GM12878 (cell line): ENCODE measurements around the gene EFNA2. TPM values are rescaled to one million over a fixed set of nuclear protein-coding genes. Genes with fewer than 3 reads are reported as not detected.

Source experiments
- ATAC-seq: fragments of 200-7000 bp; cut with Tn5 transposase; 3 replicates; pipeline ENCODE4 v1.9.1; 2020; ENCODE audit warnings: mild to moderate bottlenecking, moderate library complexity
- BruUV-seq: library from RNA; stranded (reverse); fragments of 400-500 nt; replicated peaks from 2 replicates; lab custom pipeline; 2021; lab: Mats Ljungman, UMichigan
- CTCF ChIA-PET: fragments of 300-600 bp; sonication (Branson Sonifier 250); formaldehyde crosslinking; extraction: SDS; loops from one replicate; lab custom pipeline; 2021; ENCODE audit warnings: inconsistent platforms; lab: Yijun Ruan, JAX
- POLR2A ChIA-PET: fragments of 350-600 bp; formaldehyde crosslinking; extraction: SDS; loops from one replicate; lab custom pipeline; 2021; ENCODE audit warnings: inconsistent platforms; lab: Charles Lee
- RAD21 ChIA-PET: fragments of 300-600 bp; sonication (Branson Sonifier 250); formaldehyde crosslinking; loops from one replicate; lab custom pipeline; 2023; ENCODE audit warnings: antibody characterized with exemption; ENCODE audit not compliant: unreplicated experiment; lab: Charles Lee
- SMC1A ChIA-PET: fragments of 300-600 bp; sonication (Branson Sonifier 250); formaldehyde crosslinking; loops from one replicate; lab custom pipeline; 2023; ENCODE audit not compliant: unreplicated experiment, uncharacterized antibody; lab: Charles Lee
- DNase-seq: peaks from one replicate; pipeline ENCODE4 v3.0.0-alpha.2; 2011; ENCODE audit warnings: low read depth, low spot score
- FAIRE-seq: peaks from 3 replicates; lab custom pipeline; 2011; peaks lifted over from hg19 to GRCh38; lab: Jason Lieb, UNC
- H2AFZ ChIP-seq: 2 replicates; pipeline ENCODE4 v1.6.0; 2011; ENCODE audit warnings: low read depth, low read length, control low read depth; ENCODE audit not compliant: control insufficient read depth
- H3K27ac ChIP-seq: 2 replicates; pipeline ENCODE4 v1.5.1; 2011; ENCODE audit warnings: control low read depth; ENCODE audit not compliant: control insufficient read depth, insufficient read depth
- H3K27me3 ChIP-seq, 2 experiments: replicated peaks in 1 of 2; 2 replicates each; pipeline versions ENCODE4 v1.6.0 to v1.6.1; 2011; ENCODE audit warnings: low read length in 1 of 2; ENCODE audit not compliant: control insufficient read depth in 2 of 2, insufficient read depth in 2 of 2
- H3K36me3 ChIP-seq, 2 experiments: 2 replicates each; pipeline ENCODE4 v1.5.1; 2011; ENCODE audit warnings: low read length in 1 of 2; ENCODE audit not compliant: control insufficient read depth in 2 of 2, insufficient read depth in 2 of 2
- H3K4me1 ChIP-seq: 2 replicates; pipeline ENCODE4 v1.6.1; 2011; ENCODE audit warnings: mild to moderate bottlenecking, low read length, moderate library complexity, mixed read lengths; ENCODE audit not compliant: control insufficient read depth, insufficient read depth
- H3K4me2 ChIP-seq: 2 replicates; pipeline ENCODE4 v1.6.0; 2011; ENCODE audit warnings: control low read depth; ENCODE audit not compliant: control insufficient read depth, insufficient read depth
- H3K4me3 ChIP-seq: fragments of 200-600 bp; sonication (generic); 2 replicates; pipeline ENCODE4 v1.5.1; 2016
- H3K79me2 ChIP-seq: 2 replicates; pipeline ENCODE4 v1.6.0; 2011; ENCODE audit warnings: low read length; ENCODE audit not compliant: control insufficient read depth, insufficient read depth
- H3K9ac ChIP-seq: 2 replicates; pipeline ENCODE4 v1.8.0; 2011; ENCODE audit warnings: low read length, control low read depth, mixed read lengths; ENCODE audit not compliant: control insufficient read depth, insufficient read depth
- H3K9me3 ChIP-seq: replicated peaks from 3 replicates; pipeline ENCODE4 v1.5.1; 2011; ENCODE audit warnings: mild to moderate bottlenecking, low read length; ENCODE audit not compliant: control insufficient read depth, insufficient read depth
- H4K20me1 ChIP-seq: 2 replicates; pipeline ENCODE4 v1.6.0; 2011; ENCODE audit not compliant: control insufficient read depth, insufficient read depth
- ASH2L ChIP-seq: fragments of 300-600, 200-600 bp; sonication (generic); IDR thresholded peaks from 2 replicates; pipeline ENCODE4 v1.6.1; 2017; ENCODE audit warnings: low read depth, mild to moderate bottlenecking, borderline replicate concordance
- CBX5 ChIP-seq: sonication (generic); IDR thresholded peaks from 2 replicates; pipeline ENCODE4 v1.6.1; 2016; ENCODE audit warnings: low read depth, moderate library complexity, mild to moderate bottlenecking, inconsistent platforms
- CHD2 ChIP-seq: IDR thresholded peaks from 2 replicates; pipeline ENCODE4 v1.6.1; 2011; ENCODE audit warnings: low read depth, low read length, improper control_type of control experiment, borderline replicate concordance
- CREM ChIP-seq: IDR thresholded peaks from 2 replicates; pipeline ENCODE4 v1.6.1; 2014; ENCODE audit warnings: antibody characterized with exemption, low read depth
- IRF3 ChIP-seq: fragments of 450-650 bp; IDR thresholded peaks from 2 replicates; pipeline ENCODE4 v1.6.1; 2014; ENCODE audit warnings: mild to moderate bottlenecking
- JUNB ChIP-seq: IDR thresholded peaks from 2 replicates; pipeline ENCODE4 v1.6.1; 2016; ENCODE audit warnings: antibody characterized with exemption, mild to moderate bottlenecking
- NR2F1 ChIP-seq: fragments of 450-650 bp; conservative IDR thresholded peaks from 2 replicates; pipeline ENCODE4 v1.6.1; 2017; ENCODE audit warnings: mild to moderate bottlenecking
- RCOR1 ChIP-seq: conservative IDR thresholded peaks from 2 replicates; pipeline ENCODE4 v1.6.1; 2012; ENCODE audit warnings: low read depth, low read length, improper control_type of control experiment
- SMC3 ChIP-seq: IDR thresholded peaks from 2 replicates; pipeline ENCODE4 v1.6.1; 2011; ENCODE audit warnings: low read length, improper control_type of control experiment, borderline replicate concordance
- STAT3 ChIP-seq: IDR thresholded peaks from 2 replicates; pipeline ENCODE4 v1.6.1; 2011; ENCODE audit warnings: low read depth, low read length, improper control_type of control experiment
- WGBS: methylation state at CpG from one replicate; pipeline ENCODE4 v1.1.6; 2016; ENCODE audit warnings: low lambda C conversion rate; ENCODE audit not compliant: insufficient replicate concordance, insufficient coverage; ENCODE audit errors: missing lambda C conversion rate; 5-methylcytosine and 5-hydroxymethylcytosine counted together
- in situ Hi-C: fragments of 300-500 bp; cut with MboI; formaldehyde crosslinking; loops from 9 replicates; pipeline ENCODE4 v1.14.3; 2018; ENCODE audit warnings: mixed read lengths
- intact Hi-C: fragments of 100-400 bp; cut with micrococcal nuclease; formaldehyde crosslinking; loops from one replicate; pipeline ENCODE4 v1.14.2; 2022; ENCODE audit not compliant: unreplicated experiment
- polyA plus RNA-seq, 11 experiments: library from polyadenylated mRNA; depleted of rRNA in 4 of 11; unstranded in 6 of 11; stranded (reverse) in 5 of 11; fragments of >200 nt; fragmentation: Nextera tagmentation in 4 of 11; fragmentation: Illumina TruSeq in 1 of 11; extraction: Ambion mirVana in 4 of 11; extraction: Trizol in 1 of 11; gene quantifications; 1 replicate in 1 of 11; 2 replicates in 10 of 11; pipeline versions ENCODE4 v1.2.1 to v1.2.3, GENCODE V29; 2011 to 2016; ENCODE audit warnings: inconsistent platforms in 2 of 11, missing spikeins in 2 of 11, low read depth in 1 of 11
- total RNA-seq, 4 experiments: library from RNA; depleted of rRNA in 3 of 4; stranded (reverse); fragments of >200 nt in 3 of 4; fragmentation: Illumina TruSeq in 1 of 4; extraction: Trizol in 1 of 4; gene quantifications; 2 replicates each; pipeline versions ENCODE4 v1.2.1 to v1.2.3, GENCODE V29; 2013 to 2021
- TF ChIP-seq, protein P1 (sequence below): fragments of 450-650 bp; IDR thresholded peaks from 2 replicates; pipeline ENCODE4 v1.6.1; 2017; ENCODE audit warnings: mild to moderate bottlenecking, moderate library complexity

Gene EFNA2
- total and polyA plus RNA-seq, 10 of the 15 experiments (the other 5 are each of a cell fraction or from before 2014, with no cell fraction given) = not detected

DNA sequence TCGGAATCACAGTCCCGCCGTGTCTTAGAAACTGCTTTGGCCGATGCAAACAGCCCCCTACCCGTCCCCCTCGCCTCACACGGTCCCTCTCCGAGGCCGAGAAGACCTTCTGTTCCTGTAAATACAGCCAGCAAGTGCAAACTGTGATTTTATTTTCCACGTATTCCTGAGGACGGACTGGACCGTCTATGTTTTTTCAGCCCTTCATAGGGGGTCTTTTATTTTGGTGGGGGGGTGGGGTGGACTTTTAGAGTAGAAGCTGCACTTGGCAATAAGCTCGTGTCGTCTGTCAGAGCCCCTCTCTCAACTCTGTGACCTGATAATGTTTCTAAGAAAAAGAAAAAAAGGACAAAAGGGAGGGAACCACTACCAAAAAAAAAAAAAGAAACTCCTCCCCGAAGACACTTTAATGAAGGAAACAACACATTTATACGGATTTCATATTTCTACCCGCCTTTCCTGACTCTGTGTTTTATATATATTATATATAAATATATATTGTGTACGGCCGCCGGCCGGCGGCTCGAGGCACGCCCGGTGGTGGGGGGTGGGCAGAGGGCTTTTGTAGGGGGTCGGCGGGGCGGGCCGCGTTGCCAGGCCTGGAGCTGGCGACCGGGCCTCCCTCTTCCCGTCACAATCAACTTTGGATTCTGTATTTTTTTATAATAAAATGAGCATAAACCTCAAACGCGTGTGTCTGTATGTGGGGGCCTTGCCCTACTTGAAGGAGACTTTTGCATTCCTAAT, 15.2 kb downstream of the EFNA2 start:
- no peak overlapping the region for H3K9ac ChIP-seq
- no TSS peak for BruUV-seq
- H3K4me1 ChIP-seq = no peaks in the 10 kb centered on the region
- H2AFZ ChIP-seq = no peak overlapping the region
- ChIA-PET SMC1A (no interaction called here), POLR2A (no interaction called here), CTCF (no interaction called here), RAD21 (interaction anchor here (1.0 kb wide), 1 partner anchor 82 kb away, joined by 3 read pairs; no protein-coding TSS in a partner anchor)
- H3K79me2 ChIP-seq = no peaks in the 10 kb centered on the region
- H3K27me3 ChIP-seq = no peaks in the 10 kb centered on the region
- no peaks in the 10 kb centered on the region for H3K36me3 ChIP-seq
- H3K4me2 ChIP-seq = no peak overlapping the region
- no peaks in the 10 kb centered on the region for H4K20me1 ChIP-seq
- H3K9me3 ChIP-seq = no peaks in the 10 kb centered on the region
- H3K27ac ChIP-seq = no peak overlapping the region
- in situ Hi-C loops (no loop called here), intact Hi-C loops (no loop called here)
- 64% methylated on average over 35 of the region's 35 CpGs for WGBS
- TF ChIP-seq SMC3 = no peak
- DNase-seq = no peak
- H3K4me3 ChIP-seq = no peak overlapping the region
- ATAC-seq = no peak
- FAIRE-seq = no peak

DNA sequence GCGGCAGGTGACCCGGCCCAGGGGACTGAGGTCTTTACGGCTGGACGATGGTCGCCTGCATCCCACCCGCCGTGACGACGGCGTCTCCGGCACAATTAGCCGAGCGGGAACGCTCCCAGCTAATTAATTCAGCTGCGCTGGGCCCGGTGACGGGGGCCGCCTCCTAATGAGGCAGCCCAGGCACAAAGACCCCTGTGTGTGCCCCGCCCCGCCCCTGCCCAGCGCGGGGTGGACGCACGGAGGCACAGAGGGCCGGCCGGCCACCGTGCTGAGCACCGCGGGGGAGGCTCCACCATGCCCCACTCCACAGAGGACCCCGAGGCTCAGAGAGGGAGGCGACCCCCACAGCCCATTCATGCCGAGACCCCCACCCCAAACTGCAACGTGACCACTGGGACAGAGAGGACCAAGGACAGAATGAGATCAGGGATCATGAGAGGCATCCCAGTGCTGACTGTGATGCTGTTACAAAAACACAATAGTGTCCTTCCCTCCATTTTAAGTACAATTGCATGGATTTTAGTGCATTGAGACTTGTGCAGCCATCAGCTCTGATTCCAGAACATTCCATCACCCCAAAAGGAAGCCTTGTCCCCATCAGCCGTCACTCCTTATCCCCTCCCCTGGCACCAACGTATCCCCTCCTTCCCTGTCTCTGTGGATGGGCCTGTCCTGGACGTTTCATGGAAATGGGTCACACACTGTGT, 17.0 kb downstream of the EFNA2 start:
- ATAC-seq (no peak), FAIRE-seq (no peak), DNase-seq (no peak)
- H3K27ac ChIP-seq = no peak overlapping the region
- CTCF ChIA-PET = interaction anchor here (0.6 to 1.0 kb wide), 2 partner anchors 69 to 142 kb away, joined by 3 to 4 read pairs; no protein-coding TSS in a partner anchor
- H2AFZ ChIP-seq = no peak overlapping the region
- H3K36me3 ChIP-seq = no peaks in the 10 kb centered on the region
- H3K4me2 ChIP-seq = no peak overlapping the region
- intact Hi-C loops (no loop called here), in situ Hi-C loops (no loop called here)
- no peak overlapping the region for H3K4me3 ChIP-seq
- H3K27me3 ChIP-seq = no peaks in the 10 kb centered on the region
- H3K9ac ChIP-seq = no peak overlapping the region
- H3K79me2 ChIP-seq = no peaks in the 10 kb centered on the region
- no peaks in the 10 kb centered on the region for H3K9me3 ChIP-seq
- BruUV-seq = no TSS peak
- POLR2A ChIA-PET = no interaction called here
- SMC1A ChIA-PET = no interaction called here
- H4K20me1 ChIP-seq = no peaks in the 10 kb centered on the region
- RAD21 ChIA-PET = no interaction called here
- 42% methylated on average over 24 of the region's 36 CpGs for WGBS
- no peaks in the 10 kb centered on the region for H3K4me1 ChIP-seq
- TF ChIP-seq NR2F1 = no peak
- TF ChIP-seq ASH2L = no peak
- TF ChIP-seq, protein P1, sequence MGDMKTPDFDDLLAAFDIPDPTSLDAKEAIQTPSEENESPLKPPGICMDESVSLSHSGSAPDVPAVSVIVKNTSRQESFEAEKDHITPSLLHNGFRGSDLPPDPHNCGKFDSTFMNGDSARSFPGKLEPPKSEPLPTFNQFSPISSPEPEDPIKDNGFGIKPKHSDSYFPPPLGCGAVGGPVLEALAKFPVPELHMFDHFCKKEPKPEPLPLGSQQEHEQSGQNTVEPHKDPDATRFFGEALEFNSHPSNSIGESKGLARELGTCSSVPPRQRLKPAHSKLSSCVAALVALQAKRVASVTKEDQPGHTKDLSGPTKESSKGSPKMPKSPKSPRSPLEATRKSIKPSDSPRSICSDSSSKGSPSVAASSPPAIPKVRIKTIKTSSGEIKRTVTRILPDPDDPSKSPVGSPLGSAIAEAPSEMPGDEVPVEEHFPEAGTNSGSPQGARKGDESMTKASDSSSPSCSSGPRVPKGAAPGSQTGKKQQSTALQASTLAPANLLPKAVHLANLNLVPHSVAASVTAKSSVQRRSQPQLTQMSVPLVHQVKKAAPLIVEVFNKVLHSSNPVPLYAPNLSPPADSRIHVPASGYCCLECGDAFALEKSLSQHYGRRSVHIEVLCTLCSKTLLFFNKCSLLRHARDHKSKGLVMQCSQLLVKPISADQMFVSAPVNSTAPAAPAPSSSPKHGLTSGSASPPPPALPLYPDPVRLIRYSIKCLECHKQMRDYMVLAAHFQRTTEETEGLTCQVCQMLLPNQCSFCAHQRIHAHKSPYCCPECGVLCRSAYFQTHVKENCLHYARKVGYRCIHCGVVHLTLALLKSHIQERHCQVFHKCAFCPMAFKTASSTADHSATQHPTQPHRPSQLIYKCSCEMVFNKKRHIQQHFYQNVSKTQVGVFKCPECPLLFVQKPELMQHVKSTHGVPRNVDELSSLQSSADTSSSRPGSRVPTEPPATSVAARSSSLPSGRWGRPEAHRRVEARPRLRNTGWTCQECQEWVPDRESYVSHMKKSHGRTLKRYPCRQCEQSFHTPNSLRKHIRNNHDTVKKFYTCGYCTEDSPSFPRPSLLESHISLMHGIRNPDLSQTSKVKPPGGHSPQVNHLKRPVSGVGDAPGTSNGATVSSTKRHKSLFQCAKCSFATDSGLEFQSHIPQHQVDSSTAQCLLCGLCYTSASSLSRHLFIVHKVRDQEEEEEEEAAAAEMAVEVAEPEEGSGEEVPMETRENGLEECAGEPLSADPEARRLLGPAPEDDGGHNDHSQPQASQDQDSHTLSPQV = no peak
- TF ChIP-seq CBX5 = no peak
- TF ChIP-seq JUNB = no peak
- TF ChIP-seq RCOR1 = no peak
- no peak for TF ChIP-seq IRF3
- no peak for TF ChIP-seq CHD2
- TF ChIP-seq CREM = no peak
- no peak for TF ChIP-seq STAT3
